Naive thymus-derived CD8-positive, alpha-beta T cell (primary cell): ENCODE data around the gene RBM33. TPM values are rescaled to one million over a fixed set of nuclear protein-coding genes. Genes with fewer than 3 reads are reported as not detected.

Experiments used
- ATAC-seq, 2 donors: fragments of 150-1000 bp; cut with Tn5 transposase in 1 of 2; sonication (Bioruptor Pico), chemical (Tn5 transposase) in 1 of 2; 1 replicate in 1 of 2; 2 replicates in 1 of 2; pipeline ENCODE4 v1.10.0; 2021; ENCODE audit warnings: mild to moderate bottlenecking in 2 of 2, moderate library complexity in 2 of 2
- POLR2A ChIA-PET: fragments of 350-600 bp; sonication (Branson Sonifier 250); formaldehyde crosslinking; loops from one replicate; lab custom pipeline; 2021; ENCODE audit warnings: antibody characterized with exemption; lab: Charles Lee
- DNase-seq, 10 donors: peaks; one replicate each; pipeline versions ENCODE4 v3.0.0 to v3.0.0-alpha.2; 2020 to 2022
- H3K27ac Mint-ChIP-seq, 10 donors: one replicate each; pipeline ENCODE4 v1.8.0; 2020 to 2022; ENCODE audit warnings: mild to moderate bottlenecking in 10 of 10, mixed read lengths in 10 of 10, moderate library complexity in 4 of 10, inconsistent platforms in 1 of 10
- H3K27me3 Mint-ChIP-seq, 5 donors: one replicate each; pipeline ENCODE4 v1.8.0; 2021 to 2022; ENCODE audit warnings: mixed read lengths in 5 of 5
- H3K36me3 Mint-ChIP-seq, 3 donors: one replicate each; pipeline ENCODE4 v1.8.0; 2020 to 2022; ENCODE audit warnings: mixed read lengths in 3 of 3, mild to moderate bottlenecking in 2 of 3, inconsistent platforms in 1 of 3
- H3K4me1 Mint-ChIP-seq, 4 donors: one replicate each; pipeline ENCODE4 v1.8.0; 2021 to 2022; ENCODE audit warnings: mixed read lengths in 4 of 4
- H3K4me3 Mint-ChIP-seq, 10 donors: one replicate each; pipeline ENCODE4 v1.8.0; 2020 to 2022; ENCODE audit warnings: mild to moderate bottlenecking in 10 of 10, mixed read lengths in 10 of 10, moderate library complexity in 6 of 10, inconsistent platforms in 1 of 10
- H3K9me3 Mint-ChIP-seq, 9 donors: one replicate each; pipeline ENCODE4 v1.8.0; 2020 to 2022; ENCODE audit warnings: mixed read lengths in 9 of 9, mild to moderate bottlenecking in 3 of 9, inconsistent platforms in 1 of 9, moderate library complexity in 1 of 9
- polyA plus RNA-seq, 3 donors: library from polyadenylated mRNA; unstranded; fragments of 300-500 nt; fragmentation: Illumina TruSeq; gene quantifications; one replicate each; pipeline ENCODE4 v1.2.3, GENCODE V29; 2021
- total RNA-seq, 8 experiments: library from RNA in 2 of 8; stranded (reverse) in 2 of 8; gene quantifications; one replicate each; pipeline ENCODE4 v1.2.3 and lab custom pipeline; 2021 to 2026

The RBM33 gene
- total and polyA plus RNA-seq, 5 experiments from 2014 or later = 35.3 to 173 (median 65.3) TPM

- Mint-ChIP-seq H3K27me3 (no peaks in the 10 kb centered on the region), H3K36me3 (peaks cover 0 to 68% (median 14%) of the 10 kb centered on the region in 3 donors), H3K4me3 (no peak overlapping the region), H3K4me1 (peaks cover 28 to 49% (median 38%) of the 10 kb centered on the region in 4 donors), H3K27ac (peak overlapping the region in 2 of 10 donors; percentile 34 to 47), H3K9me3 (no peaks in the 10 kb centered on the region)
- DNase-seq = no peak
- ATAC-seq = no peak
- POLR2A ChIA-PET = no interaction called here
Measured at GRCh38 chr7:155715111-155715805, 70.8 kb downstream of the RBM33 start.

DNA sequence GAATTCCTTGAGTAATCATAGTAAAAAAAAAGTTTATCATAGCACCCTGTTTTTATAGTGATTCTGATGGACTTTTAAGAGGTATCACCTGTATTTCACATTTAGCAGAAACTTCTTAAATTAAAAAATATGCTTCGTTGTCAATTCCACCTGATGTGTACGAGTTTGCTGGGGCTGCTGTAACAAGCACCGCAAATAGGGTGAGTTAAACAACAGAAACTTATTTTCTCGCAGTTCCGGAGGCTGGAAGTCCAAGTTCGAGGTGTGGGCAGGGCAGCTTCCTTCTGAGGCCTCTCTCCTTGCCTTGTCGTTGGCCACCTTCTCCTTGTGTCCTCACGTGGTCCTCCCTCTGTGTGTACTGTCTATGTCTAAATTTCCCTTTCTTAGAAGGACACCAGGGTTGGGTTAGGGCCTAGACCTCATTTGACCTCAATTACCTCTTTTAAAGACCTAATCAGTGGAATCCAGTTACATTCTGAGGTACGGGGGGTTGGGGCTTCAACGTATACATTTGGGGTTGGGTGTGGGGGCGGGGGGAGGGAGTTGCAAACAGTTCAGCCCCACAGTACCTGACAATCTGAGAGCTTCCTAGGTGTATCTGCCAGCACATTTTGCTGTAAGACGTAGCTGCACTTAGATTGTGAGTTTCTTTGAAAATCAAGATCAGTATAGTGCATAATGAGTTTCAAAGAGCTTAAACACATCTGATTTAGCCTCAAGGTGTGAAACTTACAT, 72.7 kb downstream of the RBM33 start:
- H3K4me1 Mint-ChIP-seq = peaks cover 33 to 58% (median 49%) of the 10 kb centered on the region in 4 donors
- no peak for ATAC-seq
- POLR2A ChIA-PET = no interaction called here

DNA sequence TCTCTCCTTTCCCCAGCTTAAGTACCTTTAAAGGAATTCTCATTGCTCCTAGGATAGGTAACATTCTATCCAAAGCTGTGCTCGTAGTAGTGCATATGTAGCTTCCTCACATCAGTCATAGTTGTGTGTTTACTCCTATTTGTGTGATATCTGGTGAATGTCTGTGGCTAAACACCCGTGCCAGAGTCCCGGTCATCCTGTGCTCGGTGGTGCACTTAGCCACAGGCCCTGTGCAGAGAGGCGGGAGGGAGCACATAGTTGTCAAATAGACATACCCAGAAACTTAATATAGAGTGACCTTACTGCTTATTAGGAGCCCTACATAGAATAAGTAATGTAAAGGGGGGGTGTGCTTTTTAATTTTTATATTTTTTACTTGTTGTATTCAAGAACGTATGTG, 76.6 kb downstream of the RBM33 start:
- ATAC-seq (no peak), DNase-seq (no peak)
- peaks cover 10 to 66% (median 33%) of the 10 kb centered on the region in 4 donors for H3K4me1 Mint-ChIP-seq
- H3K27ac Mint-ChIP-seq = peak overlapping the region in 8 of 10 donors; percentile 0 to 72 (median 40)
- peak overlapping the region in 2 of 10 donors; percentile 2 to 58 for H3K4me3 Mint-ChIP-seq
- no peaks in the 10 kb centered on the region for H3K27me3 Mint-ChIP-seq
- no peaks in the 10 kb centered on the region for H3K9me3 Mint-ChIP-seq
- H3K36me3 Mint-ChIP-seq = peaks cover 4 to 82% (median 8%) of the 10 kb centered on the region in 3 donors
- POLR2A ChIA-PET = no interaction called here

More for the DNA sequence above, 72.7 kb downstream of the RBM33 start:
- Mint-ChIP-seq H3K9me3 (no peaks in the 10 kb centered on the region), H3K27ac (peak overlapping the region in 2 of 10 donors; percentile 38 to 63), H3K4me3 (no peak overlapping the region), H3K36me3 (peaks cover 0 to 80% (median 14%) of the 10 kb centered on the region in 3 donors), H3K27me3 (no peaks in the 10 kb centered on the region)
- DNase-seq = no peak

GRCh38 chr7:155722118-155722517, 77.7 kb downstream of the RBM33 start:
- Mint-ChIP-seq H3K4me3 (peak overlapping the region in 3 of 10 donors; percentile 4 to 62 (median 8)), H3K27me3 (no peaks in the 10 kb centered on the region), H3K9me3 (no peaks in the 10 kb centered on the region), H3K36me3 (peaks cover 3 to 77% (median 4%) of the 10 kb centered on the region in 3 donors), H3K4me1 (peaks cover 10 to 71% (median 33%) of the 10 kb centered on the region in 4 donors), H3K27ac (peak overlapping the region in 7 of 10 donors; percentile 20 to 83 (median 40))
- ATAC-seq (no peak), DNase-seq (no peak)
- POLR2A ChIA-PET = no interaction called here

- Mint-ChIP-seq H3K27ac (peak overlapping the region in 1 of 10 donors; percentile 82), H3K27me3 (no peaks in the 10 kb centered on the region), H3K4me1 (peaks cover 10 to 69% (median 29%) of the 10 kb centered on the region in 4 donors), H3K36me3 (peaks cover 3 to 75% (median 4%) of the 10 kb centered on the region in 3 donors), H3K4me3 (no peak overlapping the region), H3K9me3 (no peaks in the 10 kb centered on the region)
- DNase-seq (no peak), ATAC-seq (no peak)
- POLR2A ChIA-PET = no interaction called here
Measured at GRCh38 chr7:155722936-155723335, 78.5 kb downstream of the RBM33 start.

GRCh38 chr7:155724327-155725005, 80.0 kb downstream of the RBM33 start:
- H3K36me3 Mint-ChIP-seq = peaks cover 4 to 74% (median 6%) of the 10 kb centered on the region in 3 donors
- peak in 1 of 2 donors; percentile 48 for ATAC-seq
- peak overlapping the region in 3 of 10 donors; percentile 3 to 78 (median 57) for H3K27ac Mint-ChIP-seq
- no peaks in the 10 kb centered on the region for H3K9me3 Mint-ChIP-seq
- DNase-seq = no peak
- POLR2A ChIA-PET = no interaction called here
- peaks cover 10 to 68% (median 37%) of the 10 kb centered on the region in 4 donors for H3K4me1 Mint-ChIP-seq
- H3K27me3 Mint-ChIP-seq = no peaks in the 10 kb centered on the region
- peak overlapping the region in 1 of 10 donors; percentile 58 for H3K4me3 Mint-ChIP-seq

- DNase-seq = no peak
- ATAC-seq = no peak
- Mint-ChIP-seq H3K36me3 (peaks cover 4 to 74% (median 6%) of the 10 kb centered on the region in 3 donors), H3K27me3 (no peaks in the 10 kb centered on the region), H3K27ac (peak overlapping the region in 3 of 10 donors; percentile 56 to 78 (median 57)), H3K9me3 (no peaks in the 10 kb centered on the region), H3K4me3 (peak overlapping the region in 1 of 10 donors; percentile 58), H3K4me1 (peaks cover 11 to 70% (median 40%) of the 10 kb centered on the region in 4 donors)
- POLR2A ChIA-PET = no interaction called here
Measured at GRCh38 chr7:155725006-155725355, 80.5 kb downstream of the RBM33 start.

DNA sequence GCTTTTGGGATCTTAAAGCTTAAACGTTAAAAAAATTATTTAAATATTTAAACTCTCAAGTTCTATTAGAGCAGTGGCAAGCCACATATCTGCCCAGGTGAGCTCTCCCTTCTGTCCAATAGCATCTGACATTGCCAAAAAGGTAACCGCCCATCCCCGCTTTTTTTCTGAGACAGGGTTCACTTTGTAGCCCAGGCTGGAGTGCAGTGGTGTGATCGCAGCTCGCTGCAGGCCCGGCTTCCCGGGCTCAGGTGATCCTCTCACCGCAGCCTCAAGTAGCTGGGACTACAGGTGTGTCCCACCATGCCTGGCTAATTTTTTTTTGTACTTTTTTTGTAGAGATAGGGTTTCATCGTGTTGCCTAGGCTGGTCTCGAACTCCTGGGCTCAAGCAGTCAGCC, 83.2 kb downstream of the RBM33 start:
- Mint-ChIP-seq H3K4me3 (no peak overlapping the region), H3K36me3 (peaks cover 3 to 76% (median 4%) of the 10 kb centered on the region in 3 donors), H3K27me3 (no peaks in the 10 kb centered on the region), H3K4me1 (peaks cover 19 to 73% (median 48%) of the 10 kb centered on the region in 4 donors), H3K27ac (no peak overlapping the region), H3K9me3 (no peaks in the 10 kb centered on the region)
- ATAC-seq (no peak), DNase-seq (no peak)
- POLR2A ChIA-PET = no interaction called here

DNA sequence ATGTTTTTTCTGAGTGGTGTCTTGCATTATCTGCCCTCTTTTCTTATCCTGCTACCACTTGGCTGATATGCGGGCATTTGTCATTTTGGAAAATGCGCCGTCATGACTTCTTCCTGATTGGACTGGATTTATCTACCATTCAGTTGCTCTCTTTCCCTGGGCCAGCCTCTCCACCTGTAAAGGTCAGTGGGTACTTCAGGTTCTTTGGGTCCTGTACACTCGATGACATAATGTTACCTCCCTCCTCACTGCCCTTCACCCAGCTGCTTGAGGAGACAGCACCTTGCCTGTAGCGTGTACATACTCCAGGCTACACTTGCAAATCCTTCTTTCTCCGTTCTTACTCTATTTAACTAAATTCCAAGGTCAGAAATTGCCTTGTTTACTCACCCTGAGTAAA, 83.7 kb downstream of the RBM33 start:
- Mint-ChIP-seq H3K27ac (peak overlapping the region in 3 of 10 donors; percentile 10 to 47 (median 13)), H3K27me3 (no peaks in the 10 kb centered on the region), H3K9me3 (no peaks in the 10 kb centered on the region), H3K36me3 (peaks cover 3 to 74% (median 4%) of the 10 kb centered on the region in 3 donors), H3K4me3 (no peak overlapping the region), H3K4me1 (peaks cover 22 to 75% (median 53%) of the 10 kb centered on the region in 4 donors)
- no peak for DNase-seq
- ATAC-seq = no peak
- POLR2A ChIA-PET = no interaction called here

DNA sequence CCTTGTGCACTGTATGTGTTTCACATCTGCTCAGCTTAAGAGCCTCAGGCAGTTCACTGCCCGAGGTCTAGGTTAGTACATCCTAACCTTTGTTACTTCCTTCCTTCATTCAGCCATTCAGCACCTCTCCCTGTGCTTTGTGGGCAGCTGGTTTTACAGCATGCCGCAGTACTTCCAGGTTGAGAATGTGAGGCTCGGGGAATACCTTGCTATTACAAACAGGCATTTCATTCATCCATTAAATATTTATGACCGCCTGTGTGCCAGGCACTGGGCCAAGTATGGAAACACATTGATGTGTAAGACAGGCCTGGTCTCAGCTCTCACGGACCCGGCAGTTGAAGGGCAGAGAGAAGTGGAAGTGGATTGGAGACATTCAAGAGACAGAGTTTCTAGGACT, 85.4 kb downstream of the RBM33 start:
- H3K36me3 Mint-ChIP-seq = peaks cover under 1 to 58% (median 3%) of the 10 kb centered on the region in 3 donors
- POLR2A ChIA-PET = no interaction called here

GRCh38 chr7:155731380-155731779, 86.9 kb downstream of the RBM33 start:
- Mint-ChIP-seq H3K4me1 (peaks cover 31 to 73% (median 62%) of the 10 kb centered on the region in 4 donors), H3K36me3 (peaks cover 0 to 53% (median 3%) of the 10 kb centered on the region in 3 donors), H3K9me3 (no peaks in the 10 kb centered on the region), H3K4me3 (no peak overlapping the region), H3K27me3 (no peaks in the 10 kb centered on the region), H3K27ac (peak overlapping the region in 6 of 10 donors; percentile 2 to 84 (median 64))
- POLR2A ChIA-PET = no interaction called here
- DNase-seq (no peak), ATAC-seq (no peak)

More for the DNA sequence above, 85.4 kb downstream of the RBM33 start:
- DNase-seq (no peak), ATAC-seq (no peak)
- no peak overlapping the region for H3K4me3 Mint-ChIP-seq
- peaks cover 27 to 76% (median 59%) of the 10 kb centered on the region in 4 donors for H3K4me1 Mint-ChIP-seq
- H3K9me3 Mint-ChIP-seq = no peaks in the 10 kb centered on the region
- H3K27me3 Mint-ChIP-seq = no peaks in the 10 kb centered on the region
- H3K27ac Mint-ChIP-seq = peak overlapping the region in 4 of 10 donors; percentile 24 to 63 (median 26)

- H3K36me3 Mint-ChIP-seq = peaks cover 0 to 50% (median 3%) of the 10 kb centered on the region in 3 donors
- H3K27ac Mint-ChIP-seq = peak overlapping the region in 6 of 10 donors; percentile 30 to 84 (median 64)
- H3K4me3 Mint-ChIP-seq = peak overlapping the region in 1 of 10 donors; percentile 4
- POLR2A ChIA-PET = no interaction called here
- H3K9me3 Mint-ChIP-seq = no peaks in the 10 kb centered on the region
- H3K4me1 Mint-ChIP-seq = peaks cover 31 to 69% (median 62%) of the 10 kb centered on the region in 4 donors
- no peaks in the 10 kb centered on the region for H3K27me3 Mint-ChIP-seq
- DNase-seq (no peak), ATAC-seq (no peak)
Measured at GRCh38 chr7:155731871-155732270, 87.4 kb downstream of the RBM33 start.
